H1 (cell line): Measurements from ENCODE around the gene AKTIP. TPM values are rescaled to one million over a fixed set of nuclear protein-coding genes. Genes with fewer than 3 reads are reported as not detected.

ENCODE experiments used
- CTCF ChIA-PET: fragments of 300-600 bp; sonication (Branson Sonifier 250); formaldehyde crosslinking; loops from one replicate; lab custom pipeline; 2021; ENCODE audit not compliant: partially characterized antibody; lab: Charles Lee
- POLR2A ChIA-PET: fragments of 300-600 bp; sonication (Branson Sonifier 250); formaldehyde crosslinking; loops from one replicate; lab custom pipeline; 2021; ENCODE audit warnings: inconsistent platforms; ENCODE audit not compliant: partially characterized antibody; lab: Charles Lee
- DNase-seq, 2 experiments: peaks; one replicate each; pipeline versions ENCODE4 v3.0.0 to v3.0.0-alpha.2; 2010 to 2022; ENCODE audit warnings: low spot score in 2 of 2, low read depth in 1 of 2, mixed read lengths in 1 of 2
- FAIRE-seq: peaks from 2 replicates; lab custom pipeline; 2011; peaks lifted over from hg19 to GRCh38; lab: Jason Lieb, UNC
- H2AFZ ChIP-seq: 2 replicates; pipeline ENCODE4 v1.8.1; 2012; ENCODE audit warnings: low read length, inconsistent platforms
- H2AK5ac ChIP-seq: 2 replicates; pipeline ENCODE4 v1.6.1; 2013; ENCODE audit warnings: low read depth, low read length
- H2BK120ac ChIP-seq: replicated peaks from 2 replicates; pipeline ENCODE3; 2013; ENCODE audit warnings: low read depth, low read length, inconsistent platforms
- H2BK12ac ChIP-seq: 2 replicates; pipeline ENCODE4 v1.6.1; 2013; ENCODE audit warnings: low read depth, low read length
- H2BK15ac ChIP-seq: 2 replicates; pipeline ENCODE4 v1.6.1; 2013; ENCODE audit warnings: low read length
- H2BK20ac ChIP-seq: 2 replicates; pipeline ENCODE4 v1.6.1; 2013; ENCODE audit warnings: low read length
- H2BK5ac ChIP-seq: 2 replicates; pipeline ENCODE4 v1.6.1; 2013; ENCODE audit warnings: low read depth, low read length
- H3K14ac ChIP-seq: 2 replicates; pipeline ENCODE4 v1.6.1; 2013; ENCODE audit warnings: inconsistent platforms; ENCODE audit not compliant: insufficient read length
- H3K18ac ChIP-seq: 2 replicates; pipeline ENCODE4 v1.6.1; 2013; ENCODE audit warnings: low read length; ENCODE audit errors: extremely low read depth
- H3K23ac ChIP-seq: 2 replicates; pipeline ENCODE4 v1.6.1; 2013; ENCODE audit warnings: inconsistent platforms; ENCODE audit not compliant: insufficient read length
- H3K23me2 ChIP-seq: 2 replicates; pipeline ENCODE4 v1.6.1; 2013; ENCODE audit warnings: low read depth, low read length
- H3K27ac ChIP-seq: 2 replicates; pipeline ENCODE4 v1.6.1; 2011; ENCODE audit warnings: low read depth, low read length, inconsistent platforms
- H3K27me3 ChIP-seq, 4 experiments: replicated peaks in 1 of 4; 1 replicate in 1 of 4; 2 replicates in 3 of 4; pipeline versions ENCODE4 v1.6.1 to v1.8.1; 2011 to 2013; ENCODE audit warnings: low read length in 3 of 4, mild to moderate bottlenecking in 3 of 4, inconsistent platforms in 2 of 4, mixed read lengths in 2 of 4, moderate library complexity in 1 of 4; ENCODE audit not compliant: control insufficient read depth in 3 of 4, insufficient read depth in 3 of 4; ENCODE audit errors: extremely low read depth in 1 of 4
- H3K36me3 ChIP-seq, 4 experiments: 2 replicates each; pipeline versions ENCODE4 v1.6.1 to v1.8.1; 2011 to 2013; ENCODE audit warnings: mild to moderate bottlenecking in 4 of 4, low read length in 3 of 4, moderate library complexity in 2 of 4, control low read depth in 1 of 4, inconsistent platforms in 1 of 4; ENCODE audit not compliant: insufficient read depth in 4 of 4, control insufficient read depth in 2 of 4
- H3K4ac ChIP-seq: replicated peaks from 2 replicates; pipeline ENCODE3; 2013; ENCODE audit warnings: low read length, low read depth, mixed read lengths, inconsistent platforms; ENCODE audit not compliant: insufficient read length
- H3K4me1 ChIP-seq, 4 experiments: replicated peaks in 1 of 4; 1 replicate in 1 of 4; 2 replicates in 3 of 4; pipeline versions ENCODE4 v1.6.1 to v1.8.1; 2011 to 2013; ENCODE audit warnings: low read length in 3 of 4, inconsistent platforms in 2 of 4, mixed read lengths in 1 of 4; ENCODE audit not compliant: insufficient read depth in 4 of 4, control insufficient read depth in 3 of 4
- H3K4me2 ChIP-seq, 2 experiments: 2 replicates each; pipeline versions ENCODE4 v1.6.1 to v1.8.1; 2011 to 2013; ENCODE audit warnings: low read depth in 2 of 2, low read length in 2 of 2, control low read depth in 1 of 2, inconsistent platforms in 1 of 2, mild to moderate bottlenecking in 1 of 2; ENCODE audit not compliant: insufficient read depth in 1 of 2
- H3K4me3 ChIP-seq, 4 experiments: fragments of 200-600, 300-600 bp in 1 of 4; sonication (generic), shearing (Covaris generic), sonication (Bioruptor Twin) in 1 of 4; 2 replicates each; pipeline versions ENCODE4 v1.5.1 to v1.8.1; 2011 to 2016; ENCODE audit warnings: low read length in 4 of 4, low read depth in 3 of 4, control low read depth in 2 of 4, inconsistent platforms in 2 of 4, mild to moderate bottlenecking in 2 of 4, mixed read lengths in 1 of 4, moderate library complexity in 1 of 4; ENCODE audit not compliant: insufficient read depth in 2 of 4; ENCODE audit errors: extremely low read depth in 1 of 4
- H3K56ac ChIP-seq: replicated peaks from 2 replicates; pipeline ENCODE3; 2013; ENCODE audit warnings: low read depth, mild to moderate bottlenecking, mixed read lengths, low read length, inconsistent platforms; ENCODE audit not compliant: insufficient read length
- H3K79me1 ChIP-seq: 2 replicates; pipeline ENCODE4 v1.6.1; 2013; ENCODE audit warnings: low read depth, low read length, control low read depth
- H3K79me2 ChIP-seq, 2 experiments: 2 replicates each; pipeline versions ENCODE4 v1.6.1 to v1.8.1; 2012 to 2013; ENCODE audit warnings: low read length in 2 of 2, mild to moderate bottlenecking in 2 of 2, inconsistent platforms in 1 of 2; ENCODE audit not compliant: insufficient read depth in 2 of 2, control insufficient read depth in 1 of 2
- H3K9ac ChIP-seq, 4 experiments: replicated peaks in 1 of 4; 1 replicate in 1 of 4; 2 replicates in 3 of 4; pipeline versions ENCODE4 v1.6.1 to v1.8.1; 2011 to 2013; ENCODE audit warnings: low read depth in 3 of 4, low read length in 3 of 4, control low read depth in 2 of 4, mild to moderate bottlenecking in 2 of 4, moderate library complexity in 2 of 4, inconsistent platforms in 1 of 4; ENCODE audit errors: extremely low read depth in 1 of 4
- H3K9me3 ChIP-seq, 2 experiments: 2 replicates each; pipeline versions ENCODE4 v1.6.1 to v1.8.1; 2012 to 2013; ENCODE audit warnings: mild to moderate bottlenecking in 2 of 2, moderate library complexity in 2 of 2, control low read depth in 1 of 2, inconsistent platforms in 1 of 2, low read depth in 1 of 2, low read length in 1 of 2, mixed read lengths in 1 of 2; ENCODE audit not compliant: insufficient read depth in 2 of 2
- H4K20me1 ChIP-seq, 2 experiments: replicated peaks in 1 of 2; 2 replicates each; pipeline versions ENCODE3 to v1.8.1; 2011 to 2013; ENCODE audit warnings: inconsistent platforms in 2 of 2, low read length in 2 of 2, mild to moderate bottlenecking in 1 of 2; ENCODE audit not compliant: insufficient read depth in 2 of 2, control insufficient read depth in 1 of 2
- H4K5ac ChIP-seq: 2 replicates; pipeline ENCODE4 v1.6.1; 2013; ENCODE audit warnings: low read length, low read depth, mixed read lengths, inconsistent platforms; ENCODE audit not compliant: insufficient read length
- H4K8ac ChIP-seq: 2 replicates; pipeline ENCODE4 v1.8.0; 2013; ENCODE audit warnings: mild to moderate bottlenecking, moderate library complexity, low read length, inconsistent platforms; ENCODE audit not compliant: insufficient read depth; ENCODE audit errors: extremely low read depth
- H4K91ac ChIP-seq: replicated peaks from 2 replicates; pipeline ENCODE3; 2013; ENCODE audit warnings: low read length, mixed read lengths, inconsistent platforms; ENCODE audit not compliant: insufficient read length
- CTBP2 ChIP-seq: IDR thresholded peaks from 2 replicates; pipeline ENCODE4 v1.7.0; 2011; ENCODE audit warnings: borderline replicate concordance, mild to moderate bottlenecking, moderate library complexity, mixed read lengths, low read length; ENCODE audit not compliant: insufficient read depth, insufficient read length
- HDAC2 ChIP-seq, 2 experiments: fragments of 300-600 bp in 1 of 2; sonication (generic) in 1 of 2; IDR thresholded peaks; 2 replicates each; pipeline ENCODE4 v1.6.1; 2011 to 2012; ENCODE audit warnings: low read depth in 2 of 2, low read length in 2 of 2, mild to moderate bottlenecking in 2 of 2, moderate library complexity in 2 of 2, borderline replicate concordance in 1 of 2, inconsistent platforms in 1 of 2
- JUN ChIP-seq: IDR thresholded peaks from 2 replicates; pipeline ENCODE4 v1.6.1; 2011; ENCODE audit warnings: low read depth, mild to moderate bottlenecking, improper control_type of control experiment, low read length
- KDM5A ChIP-seq: fragments of 200-600 bp; IDR thresholded peaks from 2 replicates; pipeline ENCODE4 v1.7.1; 2012; ENCODE audit warnings: mild to moderate bottlenecking, low read length, inconsistent platforms, mixed read lengths
- POLR2A ChIP-seq, 2 experiments: IDR thresholded peaks; 1 replicate in 1 of 2; 2 replicates in 1 of 2; pipeline ENCODE4 v1.6.1; 2011; ENCODE audit warnings: low read depth in 2 of 2, low read length in 2 of 2, mild to moderate bottlenecking in 2 of 2; ENCODE audit errors: control extremely low read depth in 1 of 2
- WGBS, 2 experiments: shearing (Covaris generic) in 1 of 2; methylation state at CpG; one replicate each; pipeline versions ENCODE4 v1.1.6 to v1.1.7; 2013 to 2015; ENCODE audit warnings: low lambda C conversion rate in 2 of 2, mixed read lengths in 2 of 2, inconsistent platforms in 1 of 2, low coverage in 1 of 2, missing lambda C conversion rate in 1 of 2; ENCODE audit not compliant: insufficient replicate concordance in 2 of 2, insufficient coverage in 1 of 2, insufficient read length in 1 of 2; ENCODE audit errors: extremely low coverage in 1 of 2, missing lambda C conversion rate in 1 of 2; 5-methylcytosine and 5-hydroxymethylcytosine counted together
- polyA plus RNA-seq, 7 experiments: library from polyadenylated mRNA; depleted of rRNA in 3 of 7; stranded (reverse) in 5 of 7; unstranded in 2 of 7; fragments of >200 nt in 5 of 7; fragments of 200-250 nt in 2 of 7; gene quantifications; 1 replicate in 5 of 7; 2 replicates in 1 of 7; 4 replicates in 1 of 7; pipeline versions ENCODE4 v1.2.1 to v1.2.3, GENCODE V29; 2011 to 2013; ENCODE audit warnings: missing spikeins in 2 of 7, mixed read lengths in 2 of 7
- total RNA-seq: library from RNA; stranded (reverse); fragmentation: NEBNext Ultra II Directional; extraction: Animal tissue kit (Norgen Biotek cat#: 25700); gene quantifications from 2 replicates; pipeline ENCODE4 v1.2.1, GENCODE V29; 2021
- TF ChIP-seq, protein P1 (sequence below): IDR thresholded peaks from 2 replicates; pipeline ENCODE4 v1.6.1; 2011; ENCODE audit warnings: low read length, improper control_type of control experiment

The AKTIP gene
- total and polyA plus RNA-seq, 2 of the 8 experiments (the other 6 are each of a cell fraction or from before 2014, with no cell fraction given) = 15.0 to 15.6 TPM

DNA sequence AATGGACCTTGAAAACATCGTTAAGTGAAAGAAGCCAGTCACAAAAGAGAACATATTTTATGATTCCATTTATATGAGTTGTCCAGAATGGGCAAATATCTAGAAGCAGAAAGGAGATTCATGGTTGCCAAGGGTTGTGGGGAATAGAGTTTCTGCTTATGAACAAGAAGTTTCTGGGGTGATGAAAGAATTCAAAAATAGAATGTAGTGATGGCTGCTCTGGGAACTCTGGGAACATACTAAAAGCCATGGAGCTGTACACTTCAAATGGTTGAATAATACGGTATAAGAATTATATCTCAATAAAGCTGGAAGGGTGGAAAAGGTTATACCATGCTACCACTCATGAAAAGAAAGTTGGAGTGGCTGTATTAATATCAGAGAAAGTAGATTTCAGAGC, 18.5 kb downstream of the AKTIP start:
- no peak overlapping the region for H4K8ac ChIP-seq
- no peaks in the 10 kb centered on the region for H3K79me2 ChIP-seq
- H3K36me3 ChIP-seq = peaks cover 12 to 60% (median 29%) of the 10 kb centered on the region in 4 experiments
- no peak overlapping the region for H2BK5ac ChIP-seq
- H4K20me1 ChIP-seq = peaks cover 0 to 1% of the 10 kb centered on the region in 2 experiments
- TF ChIP-seq, protein P1, sequence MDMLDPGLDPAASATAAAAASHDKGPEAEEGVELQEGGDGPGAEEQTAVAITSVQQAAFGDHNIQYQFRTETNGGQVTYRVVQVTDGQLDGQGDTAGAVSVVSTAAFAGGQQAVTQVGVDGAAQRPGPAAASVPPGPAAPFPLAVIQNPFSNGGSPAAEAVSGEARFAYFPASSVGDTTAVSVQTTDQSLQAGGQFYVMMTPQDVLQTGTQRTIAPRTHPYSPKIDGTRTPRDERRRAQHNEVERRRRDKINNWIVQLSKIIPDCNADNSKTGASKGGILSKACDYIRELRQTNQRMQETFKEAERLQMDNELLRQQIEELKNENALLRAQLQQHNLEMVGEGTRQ = no peak
- TF ChIP-seq JUN = no peak
- no peak for TF ChIP-seq CTBP2
- TF ChIP-seq HDAC2 (IDR thresholded peaks at IDR 0.05; ENCODE audit: borderline replicate concordance in 1 of 2, low read depth in 2 of 2, low read length in 2 of 2) = no peak
- no peak for TF ChIP-seq POLR2A (IDR thresholded peaks at IDR 0.05; ENCODE audit: control extremely low read depth in 1 of 2, low read depth in 2 of 2, low read length in 2 of 2)
- no peak for TF ChIP-seq KDM5A
- TF ChIP-seq, all 59 proteins: peak for 0
- H2BK15ac ChIP-seq = no peak overlapping the region
- no peak overlapping the region for H3K14ac ChIP-seq
- H4K91ac ChIP-seq = no peak overlapping the region
- no peak overlapping the region for H3K4ac ChIP-seq
- H3K23me2 ChIP-seq = no peaks in the 10 kb centered on the region
- no peak overlapping the region for H2BK12ac ChIP-seq
- no peak overlapping the region for H3K4me2 ChIP-seq
- no peaks in the 10 kb centered on the region for H3K79me1 ChIP-seq
- no peak overlapping the region for H3K18ac ChIP-seq
- ChIA-PET POLR2A (no interaction called here), CTCF (no interaction called here)
- no peak overlapping the region for H3K27ac ChIP-seq
- WGBS, 2 experiments = 89% methylated on average over 2 of the region's 2 CpGs; no CpG with 5 or more reads in 1 of the 2 experiments
- H3K4me3 ChIP-seq = no peak overlapping the region
- no peak overlapping the region for H3K56ac ChIP-seq
- no peaks in the 10 kb centered on the region for H3K27me3 ChIP-seq
- no peak overlapping the region for H2BK120ac ChIP-seq
- H2BK20ac ChIP-seq = no peak overlapping the region
- no peak overlapping the region for H4K5ac ChIP-seq
- DNase-seq (no peak), FAIRE-seq (no peak)
- no peak overlapping the region for H2AK5ac ChIP-seq
- peaks cover 3 to 4% of the 10 kb centered on the region in 2 experiments; a peak in 1 of 4 replicates for H3K9me3 ChIP-seq
- no peaks in the 10 kb centered on the region for H3K4me1 ChIP-seq
- no peak overlapping the region for H3K9ac ChIP-seq
- H2AFZ ChIP-seq = no peak overlapping the region
- H3K23ac ChIP-seq = no peak overlapping the region
